GM12891 (cell line): ENCODE data around the gene PCNX2.

Experiments
- POLR2A ChIP-seq: IDR thresholded peaks from 2 replicates; pipeline ENCODE4 v1.6.1; 2011; ENCODE audit warnings: low read depth, low read length, control low read depth
- POLR2AphosphoS5 ChIP-seq: IDR thresholded peaks from 2 replicates; pipeline ENCODE4 v1.6.1; 2011; ENCODE audit warnings: low read depth, low read length, control low read depth

GRCh38 chr1:232983817-232984567 lies 311.5 kb downstream of the PCNX2 start:
- TF ChIP-seq POLR2AphosphoS5: no peak
- no peak for TF ChIP-seq POLR2A
